HEK293 (cell line): ENCODE measurements around the gene USP32.

Experiments used
- CTCF ChIA-PET: fragments of 350-600 bp; formaldehyde crosslinking; extraction: SDS; loops from one replicate; lab custom pipeline; 2021; ENCODE audit warnings: antibody characterized with exemption; lab: Yijun Ruan, JAX
- POLR2A ChIA-PET: fragments of 300-600 bp; formaldehyde crosslinking; extraction: SDS; loops from one replicate; lab custom pipeline; 2020; ENCODE audit warnings: antibody characterized with exemption, inconsistent platforms; lab: Yijun Ruan, JAX
- H3K27ac ChIP-seq: fragments of 200-500 bp; sonication (Bioruptor generic); 2 replicates; pipeline ENCODE4 v1.5.1; 2014; ENCODE audit warnings: low read depth, low read length, control low read depth, inconsistent platforms; ENCODE audit errors: extremely low read depth
- H3K36me3 ChIP-seq, 2 experiments: fragments of 200-500 bp in 1 of 2; sonication (Bioruptor generic) in 1 of 2; 1 replicate in 1 of 2; 2 replicates in 1 of 2; pipeline ENCODE4 v1.5.1; 2014 to 2017; ENCODE audit warnings: inconsistent platforms in 2 of 2, low read length in 2 of 2; ENCODE audit not compliant: control insufficient read depth in 2 of 2, insufficient read depth in 1 of 2
- H3K4me1 ChIP-seq: fragments of 200-500 bp; sonication (Bioruptor generic); 2 replicates; pipeline ENCODE4 v1.5.1; 2014; ENCODE audit warnings: mild to moderate bottlenecking, low read length, inconsistent platforms; ENCODE audit not compliant: control insufficient read depth, insufficient read depth
- H3K4me3 ChIP-seq: 2 replicates; pipeline ENCODE4 v1.5.1; 2011; ENCODE audit warnings: low read depth, mild to moderate bottlenecking, control low read depth, low read length, moderate library complexity
- H3K9me3 ChIP-seq: fragments of 200-500 bp; sonication (Bioruptor generic); 2 replicates; pipeline ENCODE4 v1.5.1; 2014; ENCODE audit warnings: low read depth, low read length, inconsistent platforms; ENCODE audit not compliant: control insufficient read depth, insufficient read depth
- BCL11B ChIP-seq: fragments of 450-650 bp; formaldehyde crosslinking; IDR thresholded peaks from 2 replicates; pipeline ENCODE4 v1.5.1; 2016; ENCODE audit warnings: low read depth, missing biosample characterization, missing genetic modification characterization
- CTCF ChIP-seq: fragments of 450-650 bp; formaldehyde crosslinking; IDR thresholded peaks from 2 replicates; pipeline ENCODE4 v1.5.1; 2016; ENCODE audit warnings: missing biosample characterization, missing genetic modification characterization
- OSR2 ChIP-seq: fragments of 450-650 bp; formaldehyde crosslinking; IDR thresholded peaks from 2 replicates; pipeline ENCODE4 v1.5.1; 2016; ENCODE audit warnings: missing biosample characterization, missing genetic modification characterization
- PBX3 ChIP-seq: sonication (generic); formaldehyde crosslinking; IDR thresholded peaks from 2 replicates; pipeline ENCODE4 v1.8.1; 2022; ENCODE audit warnings: mild to moderate bottlenecking, moderate library complexity, missing genetic modification reagents
- SCRT2 ChIP-seq: fragments of 450-650 bp; formaldehyde crosslinking; IDR thresholded peaks from 2 replicates; pipeline ENCODE4 v1.5.1; 2016; ENCODE audit warnings: missing biosample characterization, missing genetic modification characterization
- YY1 ChIP-seq: fragments of 450-650 bp; formaldehyde crosslinking; IDR thresholded peaks from 2 replicates; pipeline ENCODE4 v1.5.1; 2018; ENCODE audit warnings: missing biosample characterization, missing genetic modification characterization
- YY2 ChIP-seq: fragments of 450-650 bp; formaldehyde crosslinking; IDR thresholded peaks from 2 replicates; pipeline ENCODE4 v1.5.1; 2016; ENCODE audit warnings: missing biosample characterization, missing genetic modification characterization
- ZBTB8A ChIP-seq: fragments of 450-650 bp; formaldehyde crosslinking; IDR thresholded peaks from 2 replicates; pipeline ENCODE4 v1.5.1; 2016; ENCODE audit warnings: missing biosample characterization, missing genetic modification characterization
- ZNF114 ChIP-seq: fragments of 450-650 bp; formaldehyde crosslinking; IDR thresholded peaks from 2 replicates; pipeline ENCODE4 v1.5.0; 2017; ENCODE audit warnings: missing biosample characterization, missing genetic modification characterization
- ZNF138 ChIP-seq: fragments of 450-650 bp; formaldehyde crosslinking; IDR thresholded peaks from 2 replicates; pipeline ENCODE4 v1.5.1; 2016; ENCODE audit warnings: missing biosample characterization, missing genetic modification characterization, borderline replicate concordance
- ZNF211 ChIP-seq: fragments of 450-650 bp; formaldehyde crosslinking; IDR thresholded peaks from 2 replicates; pipeline ENCODE4 v1.5.1; 2016; ENCODE audit warnings: low read depth, missing biosample characterization, missing genetic modification characterization
- ZNF23 ChIP-seq: fragments of 450-650 bp; formaldehyde crosslinking; IDR thresholded peaks from 2 replicates; pipeline ENCODE4 v1.5.1; 2016; ENCODE audit warnings: missing biosample characterization, missing genetic modification characterization, borderline replicate concordance
- ZNF280C ChIP-seq: fragments of 450-650 bp; formaldehyde crosslinking; IDR thresholded peaks from 2 replicates; pipeline ENCODE4 v1.5.1; 2016; ENCODE audit warnings: missing biosample characterization, missing genetic modification characterization
- ZNF366 ChIP-seq: fragments of 450-650 bp; formaldehyde crosslinking; conservative IDR thresholded peaks from 2 replicates; pipeline ENCODE4 v1.5.1; 2016; ENCODE audit warnings: missing biosample characterization, missing genetic modification characterization
- ZNF416 ChIP-seq: fragments of 450-650 bp; formaldehyde crosslinking; IDR thresholded peaks from 2 replicates; pipeline ENCODE4 v1.5.1; 2016; ENCODE audit warnings: missing biosample characterization, missing genetic modification characterization
- ZNF514 ChIP-seq: fragments of 450-650 bp; formaldehyde crosslinking; IDR thresholded peaks from 2 replicates; pipeline ENCODE4 v1.5.1; 2016; ENCODE audit warnings: missing biosample characterization, missing genetic modification characterization
- ZNF549 ChIP-seq: fragments of 450-650 bp; IDR thresholded peaks from 2 replicates; pipeline ENCODE4 v1.5.1; 2018; ENCODE audit warnings: missing biosample characterization, missing genetic modification characterization, mild to moderate bottlenecking, inconsistent platforms, moderate library complexity
- ZNF623 ChIP-seq: fragments of 450-650 bp; formaldehyde crosslinking; IDR thresholded peaks from 2 replicates; pipeline ENCODE4 v1.5.1; 2016; ENCODE audit warnings: missing biosample characterization, missing genetic modification characterization
- ZNF692 ChIP-seq: fragments of 450-650 bp; formaldehyde crosslinking; IDR thresholded peaks from 2 replicates; pipeline ENCODE4 v1.5.1; 2016; ENCODE audit warnings: missing biosample characterization, missing genetic modification characterization
- ZNF76 ChIP-seq: fragments of 450-650 bp; formaldehyde crosslinking; IDR thresholded peaks from 2 replicates; pipeline ENCODE4; 2016; ENCODE audit warnings: low read depth, missing biosample characterization, missing genetic modification characterization, borderline replicate concordance
- ZNF776 ChIP-seq: fragments of 450-650 bp; formaldehyde crosslinking; IDR thresholded peaks from 2 replicates; pipeline ENCODE4 v1.5.0; 2017; ENCODE audit warnings: missing biosample characterization, missing genetic modification characterization, borderline replicate concordance
- ZNF843 ChIP-seq: fragments of 450-650 bp; formaldehyde crosslinking; IDR thresholded peaks from 2 replicates; pipeline ENCODE4 v1.5.1; 2016; ENCODE audit warnings: missing biosample characterization, missing genetic modification characterization
- ZSCAN5A ChIP-seq: fragments of 450-650 bp; formaldehyde crosslinking; IDR thresholded peaks from 2 replicates; pipeline ENCODE4 v1.5.1; 2016; ENCODE audit warnings: missing biosample characterization, missing genetic modification characterization

USP32 gene

GRCh38 chr17:60412701-60413100, 20.8 kb upstream of the USP32 start:
- TF ChIP-seq ZNF114 (tag by site-specific recombination) = no peak
- no peak for TF ChIP-seq ZNF416 (tag by site-specific recombination)
- no peak for TF ChIP-seq BCL11B (tag by site-specific recombination)
- TF ChIP-seq ZNF514 = no peak
- TF ChIP-seq PBX3 (CRISPR knock-in tag) = no peak
- TF ChIP-seq ZNF280C (tag by site-specific recombination) = no peak
- no peak for TF ChIP-seq ZSCAN5A (tag by site-specific recombination)
- no peak for TF ChIP-seq ZNF23 (tag by site-specific recombination)
- TF ChIP-seq ZNF138 (tag by site-specific recombination) = no peak
- TF ChIP-seq CTCF (tag by site-specific recombination) = no peak
- no peak for TF ChIP-seq YY1
- no peak for TF ChIP-seq ZNF623
- no peak for TF ChIP-seq ZNF76 (tag by site-specific recombination)
- no peak for TF ChIP-seq SCRT2
- no peaks in the 10 kb centered on the region for H3K36me3 ChIP-seq
- ChIA-PET CTCF (interaction anchor here (0.7 kb wide), 2 partner anchors 11 to 226 kb away, joined by 3 read pairs; no protein-coding TSS in a partner anchor), POLR2A (interaction anchor here (0.6 kb wide), 1 partner anchor 21 kb away, joined by 3 read pairs; the partner anchor contains the start of gene USP32)
- no peak overlapping the region for H3K4me3 ChIP-seq
- no peaks in the 10 kb centered on the region for H3K9me3 ChIP-seq
- H3K27ac ChIP-seq = no peak overlapping the region
- no peaks in the 10 kb centered on the region for H3K4me1 ChIP-seq

- no peaks in the 10 kb centered on the region for H3K36me3 ChIP-seq
- H3K4me1 ChIP-seq = no peaks in the 10 kb centered on the region
- H3K27ac ChIP-seq = no peak overlapping the region
- no peak overlapping the region for H3K4me3 ChIP-seq
- CTCF ChIA-PET = interaction anchor here (0.7 to 1.1 kb wide), 2 partner anchors 13 to 170 kb away, joined by 3 to 4 read pairs; no protein-coding TSS in a partner anchor
- TF ChIP-seq ZNF692 (tag by site-specific recombination) = no peak
- no peak for TF ChIP-seq ZNF843 (tag by site-specific recombination)
- no peak for TF ChIP-seq ZNF776 (tag by site-specific recombination)
- no peak for TF ChIP-seq ZNF549 (tag by site-specific recombination)
- no peak for TF ChIP-seq ZNF366 (tag by site-specific recombination)
- TF ChIP-seq ZNF211 (tag by site-specific recombination) = no peak
- no peak for TF ChIP-seq YY2 (tag by site-specific recombination)
- no peak for TF ChIP-seq OSR2 (tag by site-specific recombination)
- TF ChIP-seq ZBTB8A = no peak
- TF ChIP-seq, all 188 proteins: peak for 0
- H3K9me3 ChIP-seq = no peaks in the 10 kb centered on the region
- POLR2A ChIA-PET = interaction anchor here (0.9 kb wide), 1 partner anchor 18 kb away, joined by 3 read pairs; the partner anchor contains the start of gene USP32
Measured at GRCh38 chr17:60410001-60410400, 18.1 kb upstream of the USP32 start.
